ELR (cell line): ENCODE data around the gene C1orf185.
"Not testable (repeated sequence)": the region's sequence is repeated elsewhere in the genome, so short reads cannot be mapped to it uniquely, and the experiment has no call there.

ENCODE experiments used
- DNase-seq: peaks from one replicate; pipeline ENCODE4 v3.0.0-alpha.2; 2015; ENCODE audit warnings: low read depth

The C1orf185 gene

DNA sequence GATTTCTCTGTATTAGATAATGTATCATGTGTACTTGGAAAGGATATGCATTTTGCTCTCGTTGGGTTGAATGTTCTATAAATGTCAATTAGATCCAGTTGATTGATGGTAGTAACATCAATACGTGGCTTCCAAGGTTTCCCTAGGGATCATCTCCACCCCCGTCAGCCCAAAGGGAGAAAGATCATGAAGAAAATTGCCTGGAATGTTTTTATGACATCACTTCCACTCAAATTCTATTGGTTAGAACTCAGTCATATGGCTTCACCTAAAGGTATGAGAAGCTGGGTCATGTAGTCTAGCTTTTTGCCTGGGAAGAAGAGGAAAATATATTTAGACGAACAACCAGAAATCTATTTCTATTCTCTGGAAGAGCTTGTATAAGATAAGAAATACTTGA lies at the start of gene C1orf185:
TSS of gene C1orf185 (plus strand) at position 253 of the 400 bp plus-strand sequence. CDS start at position 259, 6 bp downstream.
- peak; percentile 10 for DNase-seq

- peak; percentile 67 for DNase-seq
These were observed 43.2 kb upstream of the C1orf185 start for GRCh38 chr1:51058858-51059257.

DNA sequence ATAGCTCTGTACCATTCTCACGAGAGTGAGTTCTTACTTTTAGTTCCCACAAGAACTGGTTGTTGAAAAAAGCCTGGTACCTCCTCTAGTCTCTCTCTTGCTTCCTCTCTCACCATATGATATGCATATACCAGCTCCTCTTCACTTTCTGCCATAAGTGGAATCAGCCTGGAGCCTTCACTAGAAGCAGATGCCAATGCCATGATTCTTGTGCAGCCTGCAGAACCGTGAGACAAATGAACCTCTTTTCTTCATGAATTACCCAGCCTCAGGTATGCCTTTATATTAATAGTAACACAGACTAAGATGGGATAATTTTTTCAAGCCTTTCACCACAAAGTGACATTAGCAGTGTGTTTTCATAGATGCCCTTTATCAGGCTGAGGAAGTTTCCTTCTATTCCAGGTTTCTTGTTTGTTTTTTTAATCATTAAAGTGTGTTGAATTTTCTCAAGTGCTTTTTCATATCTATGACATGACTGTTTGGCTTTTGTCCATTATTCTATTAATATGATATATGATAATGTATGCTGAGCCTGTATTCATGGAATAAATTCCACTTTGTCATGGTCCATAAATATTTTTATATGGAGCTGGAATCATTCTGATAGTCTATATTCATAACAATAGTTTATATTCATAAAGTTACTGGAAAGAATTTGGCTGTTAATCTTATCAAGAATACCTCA lies 40.7 kb upstream of the C1orf185 start:
- DNase-seq, result peak; percentile 38

DNA sequence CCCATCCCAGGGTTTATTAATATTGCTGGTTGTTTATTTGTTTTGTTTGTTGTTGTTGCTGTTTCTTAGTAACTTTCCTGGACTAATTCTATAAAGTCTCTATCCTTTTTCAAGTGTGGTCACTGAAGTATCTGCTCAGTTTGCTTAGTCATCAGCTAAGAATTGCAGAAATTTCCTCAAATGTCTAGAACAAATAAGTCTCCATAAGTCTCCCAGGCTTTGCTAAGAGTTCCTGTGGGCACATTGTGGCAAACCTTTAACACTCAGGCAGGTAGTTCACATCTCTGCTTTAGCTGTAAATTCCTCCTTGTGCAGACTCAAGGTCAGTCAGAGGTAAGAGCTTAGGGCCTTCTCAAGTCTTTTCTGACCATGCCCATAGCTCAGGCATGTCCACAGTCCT lies 38.9 kb upstream of the C1orf185 start:
- DNase-seq, result peak; percentile 95

GRCh38 chr1:51070011-51070410 lies 32.0 kb upstream of the C1orf185 start:
- DNase-seq, result no peak

- peak; percentile 93 for DNase-seq
These were observed 31.4 kb upstream of the C1orf185 start for GRCh38 chr1:51070640-51071039.

DNA sequence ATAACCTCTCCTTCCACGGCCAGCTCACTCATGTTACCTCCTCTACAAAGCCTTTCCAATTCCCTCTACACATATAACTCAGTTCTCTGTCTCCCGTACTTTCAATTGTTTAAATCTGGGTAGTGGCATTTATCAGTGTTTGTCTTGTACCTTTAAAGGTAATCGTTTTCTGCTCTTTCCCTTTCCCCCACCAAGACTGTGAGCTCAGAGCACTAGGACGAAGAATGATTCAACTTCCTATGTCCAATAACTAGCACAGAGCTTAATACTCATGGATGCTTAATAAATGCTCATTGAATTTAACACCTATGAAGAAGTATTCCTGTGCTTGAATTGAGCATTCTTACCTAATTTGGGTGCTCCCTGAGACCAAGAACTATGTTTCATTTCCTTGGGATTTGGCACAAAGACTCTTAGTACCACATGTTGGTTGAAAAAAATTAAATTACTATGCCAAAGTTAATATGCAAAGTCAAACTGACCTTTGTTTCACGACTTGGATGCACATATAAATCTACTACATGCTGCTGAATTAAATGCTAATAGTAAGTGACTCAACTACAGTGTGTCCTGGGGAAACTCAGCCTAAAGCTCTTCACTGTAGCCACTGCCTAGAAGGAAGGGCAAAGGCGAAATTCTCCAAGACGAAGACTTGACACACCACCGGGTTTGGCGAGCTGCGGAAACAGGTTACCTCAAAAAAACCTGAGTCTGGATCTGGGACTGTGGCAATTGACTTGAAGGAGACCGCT lies 30.6 kb upstream of the C1orf185 start:
- DNase-seq, result peak; percentile 47

GRCh38 chr1:51072043-51072439 lies 30.0 kb upstream of the C1orf185 start:
- DNase-seq, result no peak

DNA sequence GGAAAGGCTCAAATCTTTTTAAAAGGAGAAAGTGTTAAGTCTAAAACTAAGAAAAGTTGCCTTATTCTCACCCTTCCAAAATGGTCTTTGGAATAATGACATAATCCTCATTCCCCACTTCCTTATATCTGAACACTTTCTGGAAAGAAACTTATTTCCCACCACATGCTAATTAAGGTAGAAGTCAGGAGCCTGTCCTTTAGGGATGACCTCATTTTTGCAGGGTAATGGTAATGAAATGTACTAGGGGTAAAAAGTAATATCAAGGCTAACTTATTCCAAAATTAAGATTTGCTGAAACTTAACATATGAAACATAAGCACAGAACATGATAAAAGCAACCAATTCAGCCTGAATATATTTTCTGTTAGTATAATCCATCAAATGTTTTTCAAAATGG lies 29.4 kb upstream of the C1orf185 start:
- DNase-seq, result no peak

DNA sequence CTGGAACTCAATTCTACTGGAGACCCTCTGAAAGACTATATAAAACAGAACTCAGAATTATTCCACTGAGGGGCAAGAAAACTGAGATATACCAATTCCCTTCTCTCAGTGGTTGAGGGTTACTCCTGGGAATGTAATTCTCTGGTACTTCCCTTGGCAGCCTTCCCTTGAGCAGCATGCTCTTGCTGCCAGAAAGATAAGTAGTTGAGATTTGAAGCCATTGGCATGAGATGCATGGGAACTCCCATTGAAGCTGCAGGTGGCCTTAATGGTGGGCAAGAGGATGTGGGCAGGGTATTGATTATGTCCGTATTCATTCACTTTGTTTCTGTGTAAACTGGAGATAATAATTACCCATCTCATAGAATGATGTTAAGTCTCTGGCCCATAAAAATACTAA lies 28.6 kb upstream of the C1orf185 start:
- no peak for DNase-seq

- no peak for DNase-seq
These were observed 15.3 kb upstream of the C1orf185 start for GRCh38 chr1:51086496-51087271.

DNA sequence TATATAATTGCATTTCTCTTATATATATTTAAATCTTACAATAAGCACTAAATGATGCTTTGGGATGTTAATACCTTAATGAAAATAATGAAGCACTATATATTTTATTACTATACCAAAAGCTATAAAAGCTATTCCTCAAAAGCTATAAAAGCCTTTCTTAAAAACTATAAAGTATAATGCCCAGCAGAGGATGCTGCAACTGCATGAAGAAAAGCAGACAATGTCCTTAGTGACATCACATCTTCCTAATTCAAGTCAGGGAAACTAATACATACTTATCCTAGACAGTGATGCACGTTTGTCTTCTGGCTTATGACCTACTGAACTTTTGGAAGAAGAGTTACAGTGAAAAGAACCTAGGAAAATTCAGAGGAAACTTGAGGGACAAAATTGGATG lies 13.6 kb upstream of the C1orf185 start:
- DNase-seq, result peak; percentile 39

- DNase-seq, result no peak
These were observed 8.4 kb upstream of the C1orf185 start for GRCh38 chr1:51093581-51093980.

GRCh38 chr1:51097171-51097570 lies 4.9 kb upstream of the C1orf185 start:
- DNase-seq, result no peak

GRCh38 chr1:51100264-51100880 lies 1.7 kb upstream of the C1orf185 start:
- no peak for DNase-seq

DNA sequence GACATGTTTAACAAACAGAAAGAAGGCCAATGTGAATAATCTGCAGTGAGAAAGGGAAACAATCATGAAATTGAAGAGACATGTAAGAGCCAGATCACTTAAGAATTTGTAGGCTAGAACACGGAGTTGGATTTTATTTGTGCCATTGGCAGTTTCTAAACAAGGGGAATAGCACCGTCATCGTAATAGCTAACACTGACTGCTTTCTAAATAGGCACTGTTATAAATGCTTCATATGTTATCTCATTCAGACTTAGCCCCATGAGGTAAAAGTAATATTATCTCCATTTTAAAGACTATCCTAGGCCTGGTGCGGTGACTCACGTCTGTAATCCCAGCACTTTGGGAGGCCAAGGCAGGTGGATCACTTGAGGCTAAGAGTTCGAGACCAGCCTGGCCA lies 12.1 kb downstream of the C1orf185 start:
- DNase-seq, result no peak

GRCh38 chr1:51115714-51116404 lies 13.8 kb downstream of the C1orf185 start:
- no peak for DNase-seq

GRCh38 chr1:51119331-51119730 lies 17.3 kb downstream of the C1orf185 start:
- DNase-seq, result no peak

- no peak for DNase-seq
These were observed 18.6 kb downstream of the C1orf185 start for GRCh38 chr1:51120629-51121028.

DNA sequence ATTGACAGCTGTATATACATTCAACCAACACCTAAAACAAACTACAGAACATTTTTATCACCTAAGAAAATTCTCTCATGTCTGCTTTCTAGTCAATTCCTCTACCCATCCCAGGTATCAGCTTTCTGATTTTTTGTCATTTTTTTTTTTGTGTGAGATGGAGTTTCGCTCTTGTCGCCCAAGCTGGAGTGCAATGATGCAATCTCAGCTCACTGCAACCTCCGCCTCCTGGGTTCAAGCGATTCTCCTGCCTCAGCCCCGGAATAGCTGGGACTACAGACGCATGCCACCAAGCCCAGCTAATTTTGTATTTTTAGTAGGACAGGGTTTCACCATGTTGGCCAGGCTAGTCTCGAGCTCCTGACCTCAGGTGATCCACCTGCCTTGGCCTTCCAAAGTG lies 25.1 kb downstream of the C1orf185 start:
- DNase-seq, result not testable (repeated sequence)

GRCh38 chr1:51131185-51131584 lies 29.2 kb downstream of the C1orf185 start:
- no peak for DNase-seq

- no peak for DNase-seq
These were observed 31.0 kb downstream of the C1orf185 start for GRCh38 chr1:51133045-51133444.
